ENCODE data around the gene SSBP2. TPM values are rescaled to one million over a fixed set of nuclear protein-coding genes. Genes with fewer than 3 reads are reported as not detected.

SSBP2 gene
- 70.4 and 74.3 TPM in 2 replicates for polyA plus RNA-seq (2011; rRNA removed)
- 70.0 and 76.1 TPM in 2 replicates for polyA minus RNA-seq (2011; rRNA and poly(A)+ RNA removed)

DNA sequence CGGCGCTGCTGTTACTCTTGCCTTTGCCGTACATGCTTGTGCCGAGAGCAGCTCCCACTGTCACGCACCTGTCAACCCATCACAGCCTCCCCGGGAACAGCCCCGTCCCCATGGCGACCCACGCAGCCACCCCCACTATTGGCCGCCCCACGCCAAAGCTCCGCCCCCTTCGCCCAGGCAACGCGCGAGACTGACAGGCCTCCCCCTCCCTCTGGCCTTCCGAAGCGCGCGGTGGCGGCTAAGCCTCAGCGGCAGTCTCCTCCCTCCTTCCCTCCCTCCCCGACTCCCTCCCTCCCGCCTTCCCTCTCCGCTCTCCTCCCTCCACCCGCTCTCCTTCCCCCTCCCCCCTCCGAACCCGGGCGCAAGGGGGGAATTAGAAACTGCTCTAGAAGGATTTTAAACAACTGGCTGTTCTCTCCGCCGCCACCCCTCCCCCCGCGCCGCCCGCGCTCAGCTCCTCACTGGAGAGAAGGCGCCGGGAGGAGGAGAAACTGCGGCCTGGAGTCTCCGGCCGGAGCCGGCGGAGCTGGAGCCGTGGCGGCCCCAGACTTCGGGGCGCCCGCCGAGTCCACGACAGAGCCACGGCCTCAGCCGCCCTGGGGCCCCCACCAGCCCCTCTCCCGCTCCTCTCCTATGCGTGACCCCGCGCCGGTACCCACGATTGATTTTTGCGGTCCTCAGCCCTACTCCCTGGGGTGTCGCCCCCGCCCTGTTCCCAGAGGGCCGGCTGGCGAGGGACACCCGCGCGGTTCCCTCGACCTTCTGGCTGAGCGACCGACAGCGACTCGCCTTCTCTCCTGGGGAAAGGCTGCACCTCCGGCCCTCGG is at the start of gene SSBP2:
SSBP2 (minus strand) TSS at position 89 of the 827 bp plus-strand sequence; CDS start at position 34, 55 bp downstream.
- H3K9me3 ChIP-seq (ENCODE audit: control insufficient read depth, insufficient read depth, low read length), result no peaks in the 10 kb centered on the region
- no peaks in the 10 kb centered on the region for H3K27me3 ChIP-seq (ENCODE audit: control insufficient read depth, insufficient read depth, low read length)
- CTCF ChIA-PET, result interaction anchor here (0.6 to 2.3 kb wide), 9 partner anchors 36 to 416 kb away, joined by 3 to 9 read pairs (median 5); no protein-coding TSS in a partner anchor
- TF ChIP-seq, protein P1, sequence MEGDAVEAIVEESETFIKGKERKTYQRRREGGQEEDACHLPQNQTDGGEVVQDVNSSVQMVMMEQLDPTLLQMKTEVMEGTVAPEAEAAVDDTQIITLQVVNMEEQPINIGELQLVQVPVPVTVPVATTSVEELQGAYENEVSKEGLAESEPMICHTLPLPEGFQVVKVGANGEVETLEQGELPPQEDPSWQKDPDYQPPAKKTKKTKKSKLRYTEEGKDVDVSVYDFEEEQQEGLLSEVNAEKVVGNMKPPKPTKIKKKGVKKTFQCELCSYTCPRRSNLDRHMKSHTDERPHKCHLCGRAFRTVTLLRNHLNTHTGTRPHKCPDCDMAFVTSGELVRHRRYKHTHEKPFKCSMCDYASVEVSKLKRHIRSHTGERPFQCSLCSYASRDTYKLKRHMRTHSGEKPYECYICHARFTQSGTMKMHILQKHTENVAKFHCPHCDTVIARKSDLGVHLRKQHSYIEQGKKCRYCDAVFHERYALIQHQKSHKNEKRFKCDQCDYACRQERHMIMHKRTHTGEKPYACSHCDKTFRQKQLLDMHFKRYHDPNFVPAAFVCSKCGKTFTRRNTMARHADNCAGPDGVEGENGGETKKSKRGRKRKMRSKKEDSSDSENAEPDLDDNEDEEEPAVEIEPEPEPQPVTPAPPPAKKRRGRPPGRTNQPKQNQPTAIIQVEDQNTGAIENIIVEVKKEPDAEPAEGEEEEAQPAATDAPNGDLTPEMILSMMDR (IDR thresholded peaks at IDR 0.05; ENCODE audit: low read depth, low read length), result no peak
- H3K4me3 ChIP-seq (ENCODE audit: low read depth, low read length), result peak within 1 kb of the TSS; percentile 86
- POLR2A ChIA-PET, result interaction anchor here (0.6 to 3.0 kb wide), 25 partner anchors 11 to 590 kb away, joined by 3 to 199 read pairs (median 3); partner anchors contain the start of genes RPS23 and ZCCHC9
- H3K27ac ChIP-seq (ENCODE audit: low read depth, low read length), result peak within 1 kb of the TSS; percentile 93
- peak; percentile 98 for DNase-seq (ENCODE audit: low read depth, low spot score)

DNA sequence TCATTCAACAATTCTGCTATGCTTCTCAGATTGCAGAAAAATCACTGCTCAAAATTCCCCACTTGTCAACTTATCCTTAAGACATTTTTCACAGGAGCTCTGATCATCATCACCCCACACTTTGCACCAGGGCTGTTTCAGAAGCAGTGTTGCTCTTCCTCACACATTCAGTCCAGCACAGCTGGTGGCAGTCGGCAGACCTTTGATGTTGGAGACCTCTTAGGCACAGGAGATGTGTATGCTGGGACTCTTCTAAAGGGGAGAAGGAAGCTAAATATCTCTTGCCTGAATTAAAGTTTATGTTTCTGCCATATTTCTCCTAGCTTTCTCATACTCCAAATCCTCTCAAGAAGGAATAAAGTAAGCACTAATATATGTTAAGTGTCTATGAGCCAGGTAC is 44.8 kb upstream of the SSBP2 start:
- Histone ChIP-seq H3K4me3 (ENCODE audit: low read depth, low read length) (no peak overlapping the region), H3K27me3 (ENCODE audit: control insufficient read depth, insufficient read depth, low read length) (no peaks in the 10 kb centered on the region), H3K27ac (ENCODE audit: low read depth, low read length) (no peak overlapping the region), H3K9me3 (ENCODE audit: control insufficient read depth, insufficient read depth, low read length) (no peaks in the 10 kb centered on the region)
- TF ChIP-seq, protein P1 (IDR thresholded peaks at IDR 0.05; ENCODE audit: low read depth, low read length), result no peak
- ChIA-PET CTCF (no interaction called here), POLR2A (no interaction called here)
- DNase-seq (ENCODE audit: low read depth, low spot score), result no peak

DNA sequence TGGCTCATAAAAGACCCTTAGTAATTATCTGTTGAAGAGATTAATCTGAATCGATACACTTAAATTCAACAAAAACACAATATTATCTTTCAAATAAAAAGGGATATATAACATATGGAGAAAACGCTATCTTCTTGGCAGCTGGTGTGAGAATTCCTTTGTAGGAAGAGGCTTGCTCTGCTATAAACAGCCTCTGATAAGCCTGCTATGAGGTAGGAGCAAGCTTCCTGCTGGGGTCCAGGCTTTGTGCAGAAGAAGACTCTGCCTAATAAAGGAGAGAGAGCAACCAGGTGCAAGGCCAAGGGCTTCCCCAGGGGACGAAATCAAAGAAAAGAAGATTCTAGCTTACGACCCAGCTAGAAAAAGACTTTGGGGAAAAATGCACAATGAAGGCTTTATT is 43.3 kb upstream of the SSBP2 start:
- ChIA-PET CTCF (no interaction called here), POLR2A (no interaction called here)
- no peak for DNase-seq (ENCODE audit: low read depth, low spot score)
- H3K27ac ChIP-seq (ENCODE audit: low read depth, low read length), result no peak overlapping the region
- H3K9me3 ChIP-seq (ENCODE audit: control insufficient read depth, insufficient read depth, low read length), result no peaks in the 10 kb centered on the region
- no peaks in the 10 kb centered on the region for H3K27me3 ChIP-seq (ENCODE audit: control insufficient read depth, insufficient read depth, low read length)
- TF ChIP-seq, protein P1 (IDR thresholded peaks at IDR 0.05; ENCODE audit: low read depth, low read length), result no peak
- H3K4me3 ChIP-seq (ENCODE audit: low read depth, low read length), result no peak overlapping the region

DNA sequence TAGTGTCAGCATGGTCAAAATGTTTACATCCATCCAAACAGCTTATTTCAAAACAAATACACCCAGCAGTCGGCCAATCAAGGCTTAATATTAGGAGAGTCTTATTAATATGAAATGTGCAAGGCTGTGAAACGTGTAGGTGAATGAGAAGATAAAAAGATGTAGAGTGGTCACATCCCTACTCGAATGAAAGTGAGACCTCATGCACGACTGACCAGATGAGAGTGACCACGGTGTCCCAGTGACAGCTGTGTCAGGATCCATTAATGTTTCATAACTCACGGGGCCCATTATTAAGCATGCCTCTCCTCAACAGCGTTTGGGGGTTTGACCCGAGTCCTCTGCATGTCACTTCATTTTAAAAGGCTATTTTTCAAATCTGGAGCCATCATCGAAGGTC is 39.4 kb upstream of the SSBP2 start:
- H3K27me3 ChIP-seq (ENCODE audit: control insufficient read depth, insufficient read depth, low read length), result no peaks in the 10 kb centered on the region
- CTCF ChIA-PET, result no interaction called here
- TF ChIP-seq, protein P1 (IDR thresholded peaks at IDR 0.05; ENCODE audit: low read depth, low read length), result no peak
- POLR2A ChIA-PET, result interaction anchor here (3.8 kb wide), 1 partner anchor 61 kb away, joined by 32 read pairs; no protein-coding TSS in a partner anchor
- no peaks in the 10 kb centered on the region for H3K9me3 ChIP-seq (ENCODE audit: control insufficient read depth, insufficient read depth, low read length)
- no peak overlapping the region for H3K4me3 ChIP-seq (ENCODE audit: low read depth, low read length)
- DNase-seq (ENCODE audit: low read depth, low spot score), result no peak
- no peak overlapping the region for H3K27ac ChIP-seq (ENCODE audit: low read depth, low read length)

DNA sequence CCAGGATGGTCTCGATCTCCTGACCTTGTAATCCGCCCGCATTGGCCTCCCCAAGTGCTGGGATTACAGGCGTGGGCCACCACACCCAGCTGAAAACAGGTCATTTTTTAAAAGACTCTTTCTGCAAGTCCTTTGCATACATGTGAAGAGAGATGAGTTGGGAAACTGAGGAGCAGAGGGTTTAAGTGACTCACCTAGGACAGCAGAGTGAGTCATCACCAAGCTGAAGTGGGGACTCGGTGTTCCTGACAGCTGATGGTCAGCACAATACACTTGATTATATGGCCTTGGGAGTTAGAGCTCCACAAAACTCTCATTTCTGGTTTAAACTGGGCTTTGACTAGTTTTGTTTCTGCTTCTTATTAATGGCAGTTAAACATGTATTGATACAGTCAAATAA is 38.1 kb upstream of the SSBP2 start:
- no peaks in the 10 kb centered on the region for H3K9me3 ChIP-seq (ENCODE audit: control insufficient read depth, insufficient read depth, low read length)
- H3K27ac ChIP-seq (ENCODE audit: low read depth, low read length), result no peak overlapping the region
- ChIA-PET POLR2A (interaction anchor here (1.1 to 3.8 kb wide), 2 partner anchors 62 to 376 kb away, joined by 3 to 32 read pairs; no protein-coding TSS in a partner anchor), CTCF (interaction anchor here (1.0 to 1.1 kb wide), 3 partner anchors 62 to 376 kb away, joined by 3 to 4 read pairs (median 4); no protein-coding TSS in a partner anchor)
- H3K4me3 ChIP-seq (ENCODE audit: low read depth, low read length), result no peak overlapping the region
- TF ChIP-seq, protein P1 (IDR thresholded peaks at IDR 0.05; ENCODE audit: low read depth, low read length), result no peak
- DNase-seq (ENCODE audit: low read depth, low spot score), result no peak
- H3K27me3 ChIP-seq (ENCODE audit: control insufficient read depth, insufficient read depth, low read length), result no peaks in the 10 kb centered on the region
